GM19455 (cell line): ENCODE data around the gene KIRREL1.

ENCODE experiments used
- ATAC-seq: cut with Tn5 transposase; IDR thresholded peaks from one replicate; pipeline ENCODE4 v1.9.1; 2021; ENCODE audit not compliant: unreplicated experiment

KIRREL1 gene

GRCh38 chr1:158028969-158029368, 35.5 kb downstream of the KIRREL1 start:
- no peak for ATAC-seq

- no peak for ATAC-seq
Measured at GRCh38 chr1:158035014-158035413, 41.6 kb downstream of the KIRREL1 start.

- no peak for ATAC-seq
Measured at GRCh38 chr1:158035976-158036583, 42.6 kb downstream of the KIRREL1 start.

GRCh38 chr1:158037008-158037865, 43.8 kb downstream of the KIRREL1 start:
- no peak for ATAC-seq

- ATAC-seq: no peak
Measured at GRCh38 chr1:158037866-158038359, 44.5 kb downstream of the KIRREL1 start.

GRCh38 chr1:158038793-158039192, 45.3 kb downstream of the KIRREL1 start:
- ATAC-seq: no peak

- no peak for ATAC-seq
Measured at GRCh38 chr1:158039380-158039779, 45.9 kb downstream of the KIRREL1 start.

- no peak for ATAC-seq
Measured at GRCh38 chr1:158040323-158040722, 46.9 kb downstream of the KIRREL1 start.

GRCh38 chr1:158043232-158043631, 49.8 kb downstream of the KIRREL1 start:
- ATAC-seq: no peak

GRCh38 chr1:158045639-158046038, 52.2 kb downstream of the KIRREL1 start:
- no peak for ATAC-seq

GRCh38 chr1:158046715-158047510, 53.5 kb downstream of the KIRREL1 start:
- no peak for ATAC-seq

- no peak for ATAC-seq
Measured at GRCh38 chr1:158048371-158049067, 55.1 kb downstream of the KIRREL1 start.

GRCh38 chr1:158049853-158050252, 56.4 kb downstream of the KIRREL1 start:
- no peak for ATAC-seq

GRCh38 chr1:158053276-158053675, 59.8 kb downstream of the KIRREL1 start:
- no peak for ATAC-seq

GRCh38 chr1:158054721-158055120, 61.3 kb downstream of the KIRREL1 start:
- no peak for ATAC-seq

- ATAC-seq: no peak
Measured at GRCh38 chr1:158055854-158056253, 62.4 kb downstream of the KIRREL1 start.

GRCh38 chr1:158056498-158056897, 63.1 kb downstream of the KIRREL1 start:
- ATAC-seq: no peak

GRCh38 chr1:158058237-158058985, 65.0 kb downstream of the KIRREL1 start:
- no peak for ATAC-seq

- ATAC-seq: no peak
Measured at GRCh38 chr1:158059984-158060383, 66.5 kb downstream of the KIRREL1 start.

- no peak for ATAC-seq
Measured at GRCh38 chr1:158062174-158062573, 68.7 kb downstream of the KIRREL1 start.
